ENCODE measurements around the gene STK36.

DNA sequence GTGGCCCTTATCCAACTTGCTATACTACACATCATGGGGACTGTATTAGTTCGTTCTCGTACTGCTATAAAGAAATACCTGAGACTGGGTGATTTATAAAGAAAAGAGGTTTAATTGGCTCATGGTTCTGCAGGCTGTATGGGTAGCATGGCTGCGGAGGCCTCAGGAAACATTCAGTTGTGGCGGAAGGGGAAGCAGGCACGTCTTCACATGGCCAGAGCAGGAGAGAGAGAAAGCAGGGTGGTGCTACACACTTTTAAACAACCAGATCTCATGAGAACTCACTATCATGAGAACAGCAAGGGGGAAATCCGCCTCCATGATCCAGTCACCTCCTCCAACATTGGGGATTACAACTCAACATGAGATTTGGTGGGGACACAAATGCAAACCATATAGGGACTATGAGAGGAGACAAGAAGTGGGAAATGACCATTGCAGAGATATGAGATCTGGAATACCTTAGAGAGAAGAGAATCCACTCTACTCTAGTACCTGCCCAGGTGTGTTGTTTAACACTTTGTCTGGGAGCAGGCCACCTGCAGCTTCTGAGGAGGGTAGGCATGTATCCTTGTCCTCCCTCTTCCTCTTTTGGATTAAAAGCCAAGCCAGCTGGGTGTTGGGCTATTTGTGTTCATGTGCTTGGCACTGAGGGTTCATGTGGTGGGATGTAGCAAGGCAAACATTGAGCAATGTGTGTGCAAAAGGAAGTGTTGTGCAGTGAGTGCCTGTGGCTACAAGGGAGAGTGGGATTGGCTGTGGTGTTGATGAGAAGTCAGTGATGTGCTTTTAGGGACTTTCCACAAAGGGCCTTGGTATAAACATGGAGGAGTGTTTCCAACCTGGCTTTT is 61.5 kb downstream of the STK36 start:
- TF ChIP-seq, protein P1, sequence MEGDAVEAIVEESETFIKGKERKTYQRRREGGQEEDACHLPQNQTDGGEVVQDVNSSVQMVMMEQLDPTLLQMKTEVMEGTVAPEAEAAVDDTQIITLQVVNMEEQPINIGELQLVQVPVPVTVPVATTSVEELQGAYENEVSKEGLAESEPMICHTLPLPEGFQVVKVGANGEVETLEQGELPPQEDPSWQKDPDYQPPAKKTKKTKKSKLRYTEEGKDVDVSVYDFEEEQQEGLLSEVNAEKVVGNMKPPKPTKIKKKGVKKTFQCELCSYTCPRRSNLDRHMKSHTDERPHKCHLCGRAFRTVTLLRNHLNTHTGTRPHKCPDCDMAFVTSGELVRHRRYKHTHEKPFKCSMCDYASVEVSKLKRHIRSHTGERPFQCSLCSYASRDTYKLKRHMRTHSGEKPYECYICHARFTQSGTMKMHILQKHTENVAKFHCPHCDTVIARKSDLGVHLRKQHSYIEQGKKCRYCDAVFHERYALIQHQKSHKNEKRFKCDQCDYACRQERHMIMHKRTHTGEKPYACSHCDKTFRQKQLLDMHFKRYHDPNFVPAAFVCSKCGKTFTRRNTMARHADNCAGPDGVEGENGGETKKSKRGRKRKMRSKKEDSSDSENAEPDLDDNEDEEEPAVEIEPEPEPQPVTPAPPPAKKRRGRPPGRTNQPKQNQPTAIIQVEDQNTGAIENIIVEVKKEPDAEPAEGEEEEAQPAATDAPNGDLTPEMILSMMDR (IDR thresholded peaks at IDR 0.05), result no peak
- TF ChIP-seq POLR2AphosphoS5 (IDR thresholded peaks at IDR 0.05; ENCODE audit: low read depth, low read length) (no peak), TCF7L2 (IDR thresholded peaks at IDR 0.05; ENCODE audit: low read depth, low read length) (no peak)
